GM18520 (cell line): ENCODE results near the gene HOXB3.

ENCODE experiments used
- ATAC-seq: cut with Tn5 transposase; IDR thresholded peaks from one replicate; pipeline ENCODE4 v1.9.1; 2021; ENCODE audit not compliant: unreplicated experiment

Gene HOXB3

DNA sequence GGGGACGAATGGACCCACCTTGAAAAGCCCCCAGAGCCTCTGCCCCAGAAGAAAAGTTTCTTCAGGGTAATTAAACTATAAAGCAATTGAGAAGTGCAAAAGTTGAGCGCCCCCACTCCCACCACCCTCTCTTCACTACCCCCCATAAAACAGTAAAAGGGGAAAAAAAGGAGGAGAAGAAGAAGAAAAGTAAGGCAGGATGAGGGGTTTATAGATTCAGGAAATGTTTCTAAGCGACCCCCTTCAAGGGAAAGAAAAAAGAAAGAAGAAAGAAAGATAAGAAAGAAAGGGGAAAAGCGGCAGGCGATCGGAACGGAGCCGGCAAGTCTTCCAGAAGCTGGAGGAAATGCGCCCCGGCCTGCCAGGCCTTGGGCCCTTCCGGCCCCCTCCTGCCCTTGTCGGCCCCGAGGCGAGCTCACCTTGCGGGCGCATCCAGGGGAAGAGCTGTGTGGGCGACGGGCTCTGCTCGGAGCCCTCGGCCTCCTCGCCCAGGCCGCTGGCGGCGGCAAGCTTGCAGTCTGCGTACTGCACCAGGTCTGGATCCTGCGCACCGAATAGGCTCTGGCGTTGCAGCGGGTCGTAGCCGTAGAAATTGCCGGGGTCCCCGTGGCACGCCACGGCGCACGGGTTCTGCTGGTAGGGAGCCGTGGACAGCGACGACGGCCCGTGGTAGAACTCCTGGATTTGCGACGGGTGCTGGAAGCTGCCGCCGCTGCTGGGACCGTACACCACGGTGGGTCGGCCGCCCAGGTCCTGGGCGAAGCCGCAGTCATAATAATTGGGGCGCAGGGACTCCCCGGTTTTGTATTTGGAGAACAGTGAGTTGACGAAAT is 24.0 kb upstream of the HOXB3 start:
- no peak for ATAC-seq

DNA sequence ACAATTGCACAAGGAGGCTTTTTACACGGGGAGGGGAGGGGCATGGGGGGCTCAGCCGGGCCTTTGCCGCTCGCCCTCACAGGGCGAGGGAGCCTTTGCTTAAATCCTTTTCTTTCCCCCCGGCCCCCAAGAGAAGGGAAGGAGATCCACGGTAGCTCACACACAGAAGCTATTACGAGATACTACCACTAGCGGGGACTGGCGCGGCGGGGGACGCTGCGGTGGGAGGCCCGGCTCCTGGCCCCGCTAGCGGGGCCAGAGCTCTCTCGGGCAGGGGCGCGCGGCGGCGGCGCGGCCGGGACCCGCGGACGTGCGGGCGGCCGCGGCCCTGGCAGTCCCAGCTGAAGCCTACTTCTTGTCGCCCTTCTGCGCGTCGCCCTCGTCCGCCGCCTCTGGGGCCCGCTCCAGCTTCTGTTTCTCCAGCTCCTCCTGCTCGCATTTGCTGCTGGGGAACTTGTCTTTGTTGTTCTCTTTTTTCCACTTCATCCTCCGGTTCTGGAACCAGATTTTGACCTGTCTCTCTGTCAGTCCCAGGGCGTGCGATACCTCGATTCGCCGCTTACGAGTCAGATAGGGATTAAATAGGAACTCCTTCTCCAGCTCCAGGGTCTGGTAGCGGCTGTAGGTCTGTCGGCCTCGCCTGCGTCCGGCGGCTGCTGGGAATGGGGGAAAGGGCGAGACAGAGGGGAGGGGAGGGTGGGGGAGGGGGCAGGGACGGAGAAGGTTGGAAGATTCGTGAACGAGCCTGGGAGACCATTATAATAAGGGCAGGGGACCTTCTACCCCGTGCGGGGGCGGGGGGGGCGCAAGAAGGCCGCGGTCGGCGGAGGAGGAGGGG is 23.0 kb upstream of the HOXB3 start:
- no peak for ATAC-seq

DNA sequence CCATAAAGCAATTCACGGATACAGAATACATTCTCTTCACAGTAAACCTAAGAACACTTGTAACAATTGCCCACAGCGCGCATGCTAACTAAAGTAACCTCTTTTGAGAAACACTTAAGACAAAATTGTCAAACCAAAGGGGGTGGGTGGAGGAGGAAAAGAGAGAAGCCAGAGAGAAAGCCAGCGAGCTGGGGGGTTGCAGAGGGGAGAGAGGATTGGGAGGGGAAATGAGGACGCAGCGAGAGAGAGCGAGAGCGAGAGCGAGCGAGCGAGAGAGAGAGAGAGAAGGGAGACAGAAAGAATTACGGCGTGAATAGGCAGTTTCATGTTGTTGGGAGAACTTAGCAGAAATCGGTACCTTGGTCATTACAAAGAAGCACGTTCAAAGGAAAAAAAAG is 22.4 kb upstream of the HOXB3 start:
- ATAC-seq = no peak

DNA sequence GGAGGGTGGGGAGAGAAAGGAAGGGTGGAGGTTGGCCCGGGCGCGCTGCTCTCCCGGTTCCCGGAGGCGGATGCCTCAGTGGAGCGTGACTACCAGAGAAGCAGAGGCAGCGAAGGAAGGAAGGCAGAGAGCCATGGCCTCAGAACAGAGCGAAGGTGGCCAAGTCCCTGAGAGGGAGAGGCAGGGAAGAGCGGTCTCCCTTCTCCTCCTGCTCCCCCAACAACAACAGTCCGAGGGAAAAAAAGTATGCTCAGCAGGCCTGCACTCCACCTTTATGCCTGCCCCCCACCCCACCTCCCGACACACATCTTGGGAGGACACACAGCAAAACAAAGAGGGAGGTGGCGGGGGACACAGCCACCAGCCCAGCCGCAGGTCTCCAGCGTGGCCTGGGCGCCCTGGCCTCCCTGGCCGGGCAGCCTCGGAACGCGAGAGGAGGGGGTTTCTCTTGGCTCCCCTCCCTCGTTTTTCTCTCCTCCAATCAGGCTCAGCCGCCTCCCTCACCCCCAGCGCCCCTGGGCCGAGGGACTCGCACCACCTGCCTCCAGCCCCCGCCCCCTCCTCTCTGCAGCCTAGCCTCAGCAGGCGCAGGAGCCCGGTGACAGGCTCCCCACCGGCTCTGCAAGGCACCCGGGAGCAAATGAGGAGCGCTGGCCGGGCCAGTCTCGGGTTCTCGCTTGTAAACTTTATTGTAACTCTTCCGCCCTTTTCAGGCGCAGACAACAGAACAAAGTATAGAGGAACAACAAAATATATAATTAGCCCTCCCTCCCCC is 21.8 kb upstream of the HOXB3 start:
- ATAC-seq = no peak

DNA sequence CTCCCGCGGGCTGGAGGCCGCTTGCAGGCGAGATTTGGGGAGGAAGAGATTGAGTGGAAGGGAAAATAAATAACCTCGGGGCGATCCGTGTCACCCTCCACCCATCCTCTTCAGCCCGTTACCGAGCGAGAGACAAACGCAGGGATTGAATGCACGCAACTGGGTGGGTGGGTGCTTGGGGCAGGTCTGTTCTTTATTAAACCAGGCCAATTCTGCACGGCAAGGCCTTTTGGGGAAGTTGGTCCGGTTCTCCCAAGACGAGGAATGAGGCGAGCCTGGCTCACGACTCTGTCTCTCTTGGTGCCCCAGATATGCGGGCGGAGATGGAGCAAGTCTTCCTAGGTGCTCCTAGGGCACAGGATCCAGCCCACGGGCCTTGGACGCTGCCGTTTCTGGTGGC is 21.2 kb upstream of the HOXB3 start:
- ATAC-seq = no peak

DNA sequence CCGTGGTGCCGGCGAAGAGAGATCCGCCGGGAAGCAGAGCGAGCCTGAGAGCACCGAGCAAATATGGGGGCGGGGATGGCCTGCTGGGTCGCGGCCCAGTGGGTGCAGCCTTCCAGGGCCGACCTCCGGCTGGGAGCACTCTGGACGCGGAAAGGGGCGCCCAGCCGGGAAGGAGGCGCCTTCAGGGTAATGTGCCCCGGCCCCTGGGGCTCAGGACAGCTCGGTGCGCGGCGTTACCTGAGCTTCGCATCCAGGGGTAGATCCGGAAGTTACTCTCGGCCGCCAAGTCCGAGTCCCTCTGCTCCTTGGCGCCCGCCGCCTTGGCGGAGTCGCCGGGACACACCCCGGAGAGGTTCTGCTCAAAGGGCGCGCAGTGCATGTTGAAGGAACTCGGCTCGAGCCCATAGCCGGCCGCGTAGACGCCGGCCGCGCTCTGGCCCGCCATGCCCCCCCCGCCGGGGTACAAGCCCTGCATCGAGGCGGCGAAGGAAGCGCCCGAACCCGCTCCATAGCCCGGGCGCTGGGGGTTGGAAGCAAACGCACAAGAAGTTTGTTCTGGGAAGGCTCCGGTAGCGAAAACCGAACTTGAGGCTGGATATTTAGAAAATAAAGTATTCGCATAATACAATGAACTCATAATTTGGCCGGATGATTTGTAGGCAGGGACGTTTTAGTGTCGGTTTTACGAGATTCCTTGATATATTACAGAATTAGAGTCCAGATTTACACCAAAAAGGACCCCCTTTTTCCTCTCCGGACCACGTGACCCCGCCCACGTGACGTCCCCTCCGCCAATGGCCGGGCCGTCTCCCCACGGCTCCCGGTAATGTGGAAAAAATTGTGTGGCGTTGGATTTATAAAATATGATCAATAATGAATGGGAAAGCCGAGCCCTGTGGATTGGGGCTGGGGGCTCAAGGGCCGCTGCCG is 20.5 kb upstream of the HOXB3 start, which contains the start of gene HOXB7:
TSS of gene HOXB7 (minus strand) at position 736 of the 930 bp plus-strand sequence. CDS start at position 637, 99 bp downstream.
- ATAC-seq = no peak

DNA sequence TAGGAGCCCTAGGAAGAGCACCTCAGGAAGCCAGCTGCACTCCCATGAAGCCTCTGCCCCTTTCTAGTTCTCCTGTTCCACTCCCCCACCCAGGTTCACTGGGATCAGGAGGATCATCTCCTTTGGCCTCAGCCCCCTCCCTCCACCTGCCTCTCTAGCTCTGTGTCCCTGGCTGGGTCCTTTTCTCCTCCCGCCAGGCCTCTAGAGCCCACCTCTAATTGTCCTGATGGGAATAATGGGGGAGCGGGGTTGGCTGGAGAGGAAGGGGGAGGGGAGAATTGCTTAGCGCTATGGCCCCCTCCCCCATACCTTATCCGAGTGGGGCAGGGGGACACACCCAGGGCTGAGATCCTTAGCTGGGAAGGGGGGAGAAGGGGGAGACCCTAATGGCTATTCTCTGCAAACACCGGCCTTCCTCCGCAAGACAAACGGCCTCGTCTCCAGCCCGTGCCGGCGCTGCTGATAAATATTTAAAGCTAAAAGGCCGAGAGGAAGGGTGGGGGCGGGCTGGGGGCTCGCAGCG is 19.8 kb upstream of the HOXB3 start:
- no peak for ATAC-seq

DNA sequence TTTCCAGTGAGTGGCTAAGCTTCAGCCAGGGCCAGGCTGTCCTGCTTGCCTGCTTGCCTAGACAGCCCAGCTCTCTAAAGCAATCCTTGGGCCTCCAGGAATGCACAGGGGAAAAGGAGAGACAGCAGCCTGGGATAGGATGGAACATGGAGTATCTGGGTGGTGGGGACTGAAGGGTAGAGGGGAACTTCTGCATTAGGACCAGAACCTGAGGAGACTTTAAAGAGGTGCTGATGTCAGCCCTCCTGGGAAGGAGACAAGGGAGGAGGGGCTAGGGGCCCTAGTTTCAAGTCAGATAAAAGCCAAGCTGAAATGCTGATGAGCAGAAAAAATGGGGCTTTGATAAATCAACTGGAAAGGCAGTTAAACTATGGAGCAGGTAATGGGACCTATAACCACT is 19.0 kb upstream of the HOXB3 start:
- no peak for ATAC-seq

DNA sequence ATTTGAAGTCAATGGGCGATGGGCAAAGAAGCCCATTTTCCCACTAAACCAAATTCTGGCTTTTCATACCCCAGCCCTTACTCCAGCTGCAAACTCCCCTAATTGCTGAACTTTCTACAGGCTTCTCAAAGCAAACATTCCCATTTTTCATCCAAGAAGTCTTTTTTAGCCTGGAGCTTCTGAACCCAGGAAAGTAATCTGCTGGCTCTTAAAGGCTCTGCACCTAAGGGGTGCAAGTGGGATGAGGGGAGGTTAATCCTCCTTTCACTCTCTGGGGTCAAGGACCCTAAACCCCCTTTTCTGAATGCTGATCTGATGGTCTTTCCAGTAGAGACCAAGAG is 18.4 kb upstream of the HOXB3 start:
- no peak for ATAC-seq

DNA sequence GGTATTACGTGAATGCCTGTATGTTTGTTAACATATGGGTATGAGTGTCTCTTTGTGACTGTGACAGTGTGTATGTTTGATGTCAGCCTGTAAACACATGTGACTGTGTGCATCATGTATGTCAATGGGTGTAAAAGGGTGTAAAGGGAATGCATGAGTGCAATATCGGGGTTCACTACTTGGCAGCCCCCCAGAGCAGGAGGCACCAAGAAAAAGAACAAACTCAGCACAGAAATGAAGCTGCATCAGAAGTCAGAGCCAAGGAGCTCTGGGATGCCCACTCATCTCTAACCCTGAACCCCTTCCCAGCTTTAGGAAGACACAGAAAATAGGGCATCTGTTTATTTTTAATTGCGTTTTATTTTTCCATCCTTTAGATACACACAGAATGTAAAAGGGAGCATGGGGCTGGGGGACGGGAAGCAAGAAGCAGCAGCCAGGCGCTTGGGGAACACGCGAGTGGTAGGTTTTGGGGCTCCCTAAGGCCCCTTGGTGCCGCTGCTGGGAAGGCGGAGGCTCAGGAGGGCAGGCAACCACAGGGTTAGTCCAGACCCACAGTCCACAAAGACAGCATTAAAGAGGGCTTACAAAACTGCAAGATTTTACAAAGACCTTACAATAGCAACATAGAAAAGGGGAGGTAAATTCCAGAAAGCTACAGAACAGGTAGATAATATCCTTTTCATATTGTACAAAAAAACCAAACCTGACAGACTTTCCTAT is 17.0 kb upstream of the HOXB3 start:
- no peak for ATAC-seq

DNA sequence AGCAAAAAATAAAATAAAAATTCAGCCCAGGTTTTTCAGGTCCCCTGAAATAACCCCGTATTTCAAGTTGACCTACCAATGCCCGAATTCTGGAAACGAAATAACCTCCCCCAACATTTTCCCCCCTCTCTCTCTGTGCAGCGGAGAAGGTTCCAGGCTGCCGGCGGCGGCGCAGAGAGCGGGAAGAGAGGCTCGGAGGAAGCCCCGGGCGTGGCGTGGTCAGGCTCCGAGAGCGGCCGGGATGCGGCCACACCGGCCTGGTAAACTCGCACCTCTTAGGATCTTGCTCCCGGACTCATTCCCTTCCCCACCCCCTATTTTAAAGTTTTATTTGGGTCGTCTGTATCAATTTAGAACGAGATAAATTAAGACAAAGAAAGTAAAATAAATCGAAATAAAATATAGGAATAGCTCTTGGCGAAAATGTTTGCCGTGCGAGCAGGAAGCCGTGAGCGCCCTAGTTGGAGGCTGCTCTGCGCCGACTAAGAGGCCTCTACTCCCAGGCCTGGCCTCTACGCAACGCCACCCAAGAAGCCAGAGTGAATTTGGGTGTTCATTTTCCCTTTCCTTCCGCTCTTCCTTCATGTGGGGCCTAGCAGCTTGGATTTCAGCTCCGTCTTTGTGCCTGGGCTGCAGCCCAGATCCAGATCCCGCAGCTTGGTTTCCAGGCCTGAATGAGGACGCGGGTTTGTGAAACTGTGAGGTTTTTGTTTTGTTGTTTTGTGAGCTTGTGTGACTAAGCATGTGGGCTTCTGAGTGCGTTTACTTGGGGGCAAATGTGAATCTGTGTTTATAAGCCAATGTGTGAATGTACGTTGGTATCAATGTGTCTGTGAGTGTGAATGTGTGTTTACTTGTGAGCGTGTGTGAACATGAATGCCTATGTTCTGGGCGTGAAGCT is 16.2 kb upstream of the HOXB3 start:
- no peak for ATAC-seq

DNA sequence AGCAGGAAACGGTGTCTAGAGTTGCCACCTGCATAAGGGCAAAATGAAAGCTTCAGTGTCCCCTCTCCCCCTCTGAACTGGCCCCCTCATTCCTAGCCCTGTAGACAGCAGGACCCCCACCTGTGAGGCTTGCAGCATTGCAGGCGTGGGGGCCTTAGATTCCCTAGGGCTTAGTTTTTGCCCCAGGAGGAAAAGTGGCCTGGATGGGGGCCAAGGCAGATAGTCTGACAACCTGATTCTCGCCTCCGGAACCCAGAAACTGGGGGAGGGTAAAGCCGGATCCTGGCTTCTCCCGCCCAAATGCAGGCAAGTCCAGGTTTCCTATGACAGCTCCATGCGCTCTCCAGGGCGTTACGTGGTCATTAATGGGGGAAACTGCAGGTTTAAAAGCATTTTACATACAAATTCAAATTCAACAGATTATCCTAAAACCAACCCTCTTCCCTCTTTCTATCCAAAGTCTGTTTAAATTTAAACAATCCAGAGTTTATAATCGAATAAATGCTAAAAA is 15.4 kb upstream of the HOXB3 start:
- ATAC-seq = no peak

DNA sequence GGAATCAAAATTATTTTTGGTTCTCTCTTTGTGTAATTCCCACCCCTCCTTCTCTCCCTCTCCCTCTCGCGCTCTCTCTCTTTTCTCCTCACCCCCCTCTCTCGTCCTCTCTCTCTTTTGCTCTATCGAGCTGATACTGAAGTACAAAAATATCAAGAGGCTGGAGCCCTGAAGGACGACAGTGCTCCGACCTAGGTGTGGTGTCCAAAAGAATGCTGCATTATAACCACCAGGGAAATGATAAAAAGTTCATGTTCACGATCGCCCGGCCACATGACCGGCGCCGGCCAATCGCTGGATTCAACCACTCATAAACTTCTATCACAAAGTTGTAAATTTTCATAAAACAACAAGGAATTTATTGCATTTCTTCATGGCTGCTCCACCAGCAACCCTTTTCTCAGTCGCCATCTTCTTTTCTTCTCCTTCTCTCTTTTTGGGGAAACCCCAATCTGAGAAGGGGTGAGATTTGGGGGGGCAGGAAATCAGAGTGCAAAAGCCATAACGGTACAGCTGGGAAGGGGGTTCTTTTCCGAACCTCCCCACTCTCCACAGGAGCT is 14.8 kb upstream of the HOXB3 start, which contains the start of gene HOXB6:
TSS of gene HOXB6 (minus strand) at position 217 of the 560 bp plus-strand sequence. CDS start 6,836 bp downstream, outside the sequence.
- ATAC-seq = no peak

DNA sequence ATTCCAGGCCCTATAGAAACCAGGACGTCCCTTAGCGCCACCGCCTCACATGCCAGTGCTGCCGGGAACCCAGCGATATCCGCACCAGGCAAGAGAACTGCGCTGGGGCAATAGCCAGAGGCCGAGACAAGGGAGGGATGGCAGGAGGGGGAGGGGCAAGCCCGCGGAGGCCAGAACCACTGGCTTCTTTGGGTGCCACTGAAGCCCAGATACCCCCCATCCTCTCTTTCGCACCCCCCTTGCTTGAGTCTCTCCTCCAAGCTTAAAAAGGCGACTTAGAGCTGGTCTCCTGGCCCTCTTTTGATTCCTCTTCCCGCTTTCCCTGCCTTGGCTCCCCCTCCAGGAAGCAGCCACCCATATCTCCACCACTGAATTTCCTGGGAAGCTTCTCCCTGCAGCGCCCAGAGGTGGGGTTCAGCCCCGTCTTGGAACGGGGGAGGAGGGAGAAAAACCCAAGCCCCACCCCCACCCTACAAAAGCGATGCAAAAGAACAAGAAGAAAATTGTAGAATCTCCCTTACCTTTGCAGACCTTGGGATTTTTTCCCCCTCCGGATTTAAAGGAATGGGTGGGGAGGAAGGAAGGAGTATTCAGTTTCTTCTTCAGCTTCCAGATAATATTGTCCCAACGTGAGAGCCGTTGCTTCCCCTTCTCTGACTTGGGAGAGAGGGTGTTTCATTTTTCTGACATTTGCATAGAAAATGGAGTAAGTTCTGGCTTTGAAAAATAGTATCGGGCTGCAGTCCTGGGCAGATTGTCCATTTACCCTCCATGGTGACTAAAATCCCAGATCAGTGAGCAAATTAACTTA is 14.1 kb upstream of the HOXB3 start:
- no peak for ATAC-seq

DNA sequence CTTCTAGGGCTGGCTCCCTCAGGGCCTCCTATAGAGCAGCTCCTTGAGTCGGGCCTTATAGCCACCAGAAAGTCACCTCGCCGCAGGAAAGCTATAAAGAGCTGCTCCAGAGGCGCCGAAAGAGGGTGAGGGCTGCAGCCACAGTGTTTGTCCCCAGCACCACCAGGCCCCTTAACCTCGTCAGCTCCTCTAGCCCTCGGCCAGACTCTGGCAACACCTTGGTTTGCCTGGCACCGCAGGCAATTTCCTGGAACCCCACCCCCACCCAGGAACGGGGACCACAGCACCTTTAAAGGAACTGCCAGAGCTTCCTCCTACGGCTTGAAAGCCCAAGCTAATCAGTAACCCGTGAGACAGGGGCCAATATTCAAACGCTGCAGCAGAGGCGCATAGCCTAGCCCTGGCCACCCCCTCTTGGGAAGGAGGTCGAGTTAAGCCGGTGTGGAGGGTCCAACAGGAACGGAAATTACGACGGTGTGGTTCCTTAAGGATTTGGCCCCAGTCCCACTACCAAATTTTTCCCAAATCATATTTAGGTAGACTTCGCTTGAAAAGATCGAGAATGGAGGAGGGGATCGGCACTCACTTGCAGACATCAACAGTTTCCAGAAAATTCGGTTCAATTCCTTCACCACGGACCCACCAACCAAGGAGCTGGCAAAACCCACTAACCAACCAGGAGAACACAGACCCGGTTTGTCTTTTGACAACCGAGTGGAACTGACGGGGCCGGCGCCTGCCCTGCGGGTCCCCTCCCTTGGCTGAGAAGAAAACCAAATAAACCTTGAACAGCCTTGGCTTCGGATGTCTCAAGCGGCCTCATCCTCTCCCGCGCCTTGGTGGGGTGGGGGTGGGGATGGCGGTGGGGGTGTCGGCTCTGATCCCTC is 11.7 kb upstream of the HOXB3 start:
- ATAC-seq = no peak

DNA sequence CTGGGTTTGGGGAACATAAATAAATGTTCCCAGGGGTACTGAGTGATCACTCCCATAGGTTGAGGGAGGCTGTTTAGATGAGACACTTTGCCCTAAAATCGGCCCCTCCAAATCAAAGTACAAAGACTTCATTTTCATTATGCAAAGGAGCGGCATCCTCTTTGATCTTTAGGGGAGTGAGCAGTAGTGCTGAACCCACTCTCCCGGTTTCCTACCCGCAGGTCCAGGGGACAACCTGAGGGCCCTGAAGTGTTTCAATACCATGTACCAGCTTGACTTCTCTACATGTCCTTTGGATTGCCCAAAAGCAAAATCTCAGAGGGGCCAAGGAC is 11.1 kb upstream of the HOXB3 start:
- no peak for ATAC-seq
